WTC11 (cell line): ENCODE results near the gene CTNNA1.

ENCODE experiments used
- FOXK1 ChIP-seq: sonication (generic); formaldehyde crosslinking; IDR thresholded peaks from 2 replicates; pipeline ENCODE4 v1.8.0; 2022; ENCODE audit warnings: mild to moderate bottlenecking, moderate library complexity, missing genetic modification reagents
- IRF2 ChIP-seq: sonication (generic); formaldehyde crosslinking; IDR thresholded peaks from 2 replicates; pipeline ENCODE4 v1.8.0; 2022; ENCODE audit warnings: low read depth, missing genetic modification reagents, borderline replicate concordance
- KAT7 ChIP-seq: sonication (generic); formaldehyde crosslinking; IDR thresholded peaks from 2 replicates; pipeline ENCODE4 v1.8.1; 2023; ENCODE audit warnings: missing genetic modification reagents, mild to moderate bottlenecking, borderline replicate concordance
- MAX ChIP-seq: sonication (generic); formaldehyde crosslinking; IDR thresholded peaks from 2 replicates; pipeline ENCODE4 v1.8.0; 2022; ENCODE audit warnings: mild to moderate bottlenecking, missing genetic modification reagents
- MYBL2 ChIP-seq: sonication (generic); formaldehyde crosslinking; IDR thresholded peaks from 2 replicates; pipeline ENCODE4 v1.8.1; 2023; ENCODE audit warnings: mild to moderate bottlenecking, moderate library complexity, missing genetic modification reagents
- NR2C2 ChIP-seq: sonication (generic); formaldehyde crosslinking; IDR thresholded peaks from 2 replicates; pipeline ENCODE4 v1.8.0; 2022; ENCODE audit warnings: mild to moderate bottlenecking, missing genetic modification reagents
- RELA ChIP-seq: sonication (generic); formaldehyde crosslinking; IDR thresholded peaks from 2 replicates; pipeline ENCODE4 v1.8.1; 2022; ENCODE audit warnings: missing genetic modification reagents, mild to moderate bottlenecking, borderline replicate concordance
- STAT6 ChIP-seq: sonication (generic); formaldehyde crosslinking; conservative IDR thresholded peaks from 2 replicates; pipeline ENCODE4 v1.8.1; 2023; ENCODE audit warnings: mild to moderate bottlenecking, low read depth, missing genetic modification reagents, moderate library complexity
- TEAD4 ChIP-seq: sonication (generic); formaldehyde crosslinking; IDR thresholded peaks from 2 replicates; pipeline ENCODE4 v1.8.0; 2022; ENCODE audit warnings: mild to moderate bottlenecking, missing genetic modification reagents
- ZNF138 ChIP-seq: sonication (generic); formaldehyde crosslinking; conservative IDR thresholded peaks from 2 replicates; pipeline ENCODE4 v1.8.1; 2022; ENCODE audit warnings: mild to moderate bottlenecking, moderate library complexity, missing genetic modification reagents
- TF ChIP-seq, protein P1 (sequence below): fragments of 200-600 bp; IDR thresholded peaks from 2 replicates; pipeline ENCODE4 v1.8.0; 2022; ENCODE audit warnings: antibody characterized with exemption

GRCh38 chr5:138980441-138980840 lies 227.2 kb downstream of the CTNNA1 start:
- TF ChIP-seq, protein P1, sequence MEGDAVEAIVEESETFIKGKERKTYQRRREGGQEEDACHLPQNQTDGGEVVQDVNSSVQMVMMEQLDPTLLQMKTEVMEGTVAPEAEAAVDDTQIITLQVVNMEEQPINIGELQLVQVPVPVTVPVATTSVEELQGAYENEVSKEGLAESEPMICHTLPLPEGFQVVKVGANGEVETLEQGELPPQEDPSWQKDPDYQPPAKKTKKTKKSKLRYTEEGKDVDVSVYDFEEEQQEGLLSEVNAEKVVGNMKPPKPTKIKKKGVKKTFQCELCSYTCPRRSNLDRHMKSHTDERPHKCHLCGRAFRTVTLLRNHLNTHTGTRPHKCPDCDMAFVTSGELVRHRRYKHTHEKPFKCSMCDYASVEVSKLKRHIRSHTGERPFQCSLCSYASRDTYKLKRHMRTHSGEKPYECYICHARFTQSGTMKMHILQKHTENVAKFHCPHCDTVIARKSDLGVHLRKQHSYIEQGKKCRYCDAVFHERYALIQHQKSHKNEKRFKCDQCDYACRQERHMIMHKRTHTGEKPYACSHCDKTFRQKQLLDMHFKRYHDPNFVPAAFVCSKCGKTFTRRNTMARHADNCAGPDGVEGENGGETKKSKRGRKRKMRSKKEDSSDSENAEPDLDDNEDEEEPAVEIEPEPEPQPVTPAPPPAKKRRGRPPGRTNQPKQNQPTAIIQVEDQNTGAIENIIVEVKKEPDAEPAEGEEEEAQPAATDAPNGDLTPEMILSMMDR: no peak
- TF ChIP-seq STAT6 (CRISPR knock-in tag): no peak
- TF ChIP-seq NR2C2: no peak
- no peak for TF ChIP-seq MAX
- TF ChIP-seq ZNF138 (CRISPR knock-in tag): no peak
- no peak for TF ChIP-seq FOXK1 (CRISPR knock-in tag)
- no peak for TF ChIP-seq MYBL2 (CRISPR knock-in tag)
- no peak for TF ChIP-seq RELA (CRISPR knock-in tag)
- TF ChIP-seq IRF2 (CRISPR knock-in tag): no peak
- TF ChIP-seq KAT7: no peak
- no peak for TF ChIP-seq TEAD4 (CRISPR knock-in tag)
